Endothelial cell of umbilical vein (primary cell): Measurements from ENCODE around the gene PTPN9.

Experiments used
- CTCF ChIP-seq, 2 donors: IDR thresholded peaks; 1 replicate in 1 of 2; 2 replicates in 1 of 2; pipeline ENCODE4 v1.5.1; 2011; ENCODE audit warnings: low read length in 2 of 2, mild to moderate bottlenecking in 2 of 2, moderate library complexity in 2 of 2, control low read depth in 1 of 2, inconsistent platforms in 1 of 2, low read depth in 1 of 2; ENCODE audit not compliant: insufficient read depth in 1 of 2; ENCODE audit errors: extremely low read depth in 1 of 2
- EZH2 ChIP-seq: IDR thresholded peaks from 2 replicates; pipeline ENCODE4 v1.6.1; 2012; ENCODE audit warnings: borderline replicate concordance, low read depth, mild to moderate bottlenecking, moderate library complexity, low read length, inconsistent platforms; ENCODE audit not compliant: severe bottlenecking
- JUN ChIP-seq: IDR thresholded peaks from 2 replicates; pipeline ENCODE4 v1.6.1; 2011; ENCODE audit warnings: borderline replicate concordance, low read depth; ENCODE audit not compliant: insufficient read length, insufficient read depth
- POLR2A ChIP-seq: IDR thresholded peaks from 2 replicates; pipeline ENCODE4 v1.6.1; 2012; ENCODE audit warnings: low read depth, mild to moderate bottlenecking, control low read depth, low read length
- POLR2AphosphoS5 ChIP-seq: IDR thresholded peaks from 2 replicates; pipeline ENCODE4 v1.6.1; 2012; ENCODE audit warnings: low read depth, mild to moderate bottlenecking, control low read depth, low read length, moderate library complexity; ENCODE audit not compliant: insufficient read depth
- TF ChIP-seq, protein P1 (sequence below): IDR thresholded peaks from 2 replicates; pipeline ENCODE4 v1.6.1; 2011; ENCODE audit not compliant: insufficient read depth, insufficient read length

GRCh38 chr15:75451674-75452363, 127.3 kb downstream of the PTPN9 start, which contains the start of gene SIN3A:
- TF ChIP-seq CTCF (IDR thresholded peaks at IDR 0.05; ENCODE audit: extremely low read depth in 1 of 2, insufficient read depth in 1 of 2, low read depth in 1 of 2, low read length in 2 of 2): no peak
- TF ChIP-seq, protein P1, sequence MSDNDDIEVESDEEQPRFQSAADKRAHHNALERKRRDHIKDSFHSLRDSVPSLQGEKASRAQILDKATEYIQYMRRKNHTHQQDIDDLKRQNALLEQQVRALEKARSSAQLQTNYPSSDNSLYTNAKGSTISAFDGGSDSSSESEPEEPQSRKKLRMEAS: no peak
- TF ChIP-seq POLR2AphosphoS5: peak; percentile 28
- TF ChIP-seq JUN: no peak
- no peak for TF ChIP-seq POLR2A
- no peak for TF ChIP-seq EZH2
